Stimulated activated naive CD8-positive, alpha-beta T cell treated with anti-CD3 and anti-CD28 coated beads, Interleukin-15, amount 100 ng/mL, for 72 hours (primary cell): ENCODE data around the gene MMP25.
"Not testable (repeated sequence)": the region's sequence is repeated elsewhere in the genome, so short reads cannot be mapped to it uniquely, and the experiment has no call there.

Experiments used
- ATAC-seq: fragments of 150-1000 bp; cut with Tn5 transposase; 2 replicates; pipeline ENCODE4 v1.10.0; 2021; ENCODE audit warnings: mild to moderate bottlenecking, moderate library complexity
- DNase-seq, 2 donors: peaks; one replicate each; pipeline ENCODE4 v3.0.0; 2021 to 2022
- H3K27ac Mint-ChIP-seq, 2 donors: one replicate each; pipeline ENCODE4 v1.8.0; 2022; ENCODE audit warnings: mild to moderate bottlenecking in 2 of 2, mixed read lengths in 2 of 2, moderate library complexity in 2 of 2
- H3K27me3 Mint-ChIP-seq: one replicate; pipeline ENCODE4 v1.8.0; 2022; ENCODE audit warnings: mixed read lengths
- H3K4me1 Mint-ChIP-seq: one replicate; pipeline ENCODE4 v1.8.0; 2022; ENCODE audit warnings: mild to moderate bottlenecking, mixed read lengths
- H3K4me3 Mint-ChIP-seq, 2 donors: one replicate each; pipeline ENCODE4 v1.8.0; 2022; ENCODE audit warnings: mild to moderate bottlenecking in 2 of 2, mixed read lengths in 2 of 2, moderate library complexity in 1 of 2
- H3K9me3 Mint-ChIP-seq, 2 donors: one replicate each; pipeline ENCODE4 v1.8.0; 2022; ENCODE audit warnings: mixed read lengths in 2 of 2

Gene MMP25

GRCh38 chr16:3035972-3036725 lies 10.2 kb upstream of the MMP25 start:
- peak overlapping the region in 1 of 2 donors; percentile 26 for H3K4me3 Mint-ChIP-seq
- ATAC-seq = peak; percentile 23
- H3K9me3 Mint-ChIP-seq = no peaks in the 10 kb centered on the region
- H3K27ac Mint-ChIP-seq = no peak overlapping the region
- peaks cover 98% of the 10 kb centered on the region for H3K27me3 Mint-ChIP-seq
- DNase-seq = no peak
- H3K4me1 Mint-ChIP-seq = peaks cover 28% of the 10 kb centered on the region

DNA sequence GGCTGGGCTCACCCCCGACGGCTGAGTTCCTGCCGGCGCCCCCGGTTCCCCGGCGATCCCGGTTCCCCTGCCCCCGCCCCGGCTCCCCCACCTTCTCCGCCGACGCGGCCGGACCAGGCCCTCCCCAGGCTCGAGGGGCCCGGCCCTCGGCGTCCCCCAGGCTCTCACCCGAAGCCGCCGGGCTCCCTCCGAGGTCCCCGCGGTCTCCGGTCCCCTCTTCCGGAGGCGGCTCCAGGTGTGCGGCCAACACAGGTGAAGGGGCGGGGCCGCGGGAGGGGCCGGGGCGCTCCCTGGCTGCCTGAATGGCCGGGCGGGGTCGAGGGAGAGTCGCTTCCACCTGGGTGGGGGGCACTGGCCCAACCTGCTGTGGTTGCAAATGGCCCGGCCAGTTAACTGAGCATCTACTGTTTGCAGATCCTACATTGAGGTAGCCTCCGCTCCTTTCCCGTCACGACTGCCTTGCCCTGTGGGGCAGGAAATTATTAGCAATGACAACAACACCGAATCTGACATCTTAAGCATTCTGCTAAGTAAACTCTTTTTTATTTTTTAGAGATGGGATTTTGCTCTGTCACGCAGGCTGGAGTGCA lies 9.5 kb upstream of the MMP25 start, which contains the start of gene BICDL2:
Gene BICDL2, minus strand, starts transcription at position 219 of the 590 bp plus-strand sequence. CDS start 1,448 bp downstream, outside the sequence.
- peaks cover 97% of the 10 kb centered on the region for H3K27me3 Mint-ChIP-seq
- H3K9me3 Mint-ChIP-seq = no peaks in the 10 kb centered on the region
- no peak within 1 kb of the TSS for H3K27ac Mint-ChIP-seq
- peaks cover 26% of the 10 kb centered on the region for H3K4me1 Mint-ChIP-seq
- DNase-seq (no peak), ATAC-seq (peak; percentile 15)
- H3K4me3 Mint-ChIP-seq = peak within 1 kb of the TSS; percentile 20 to 32

- no peak overlapping the region for H3K4me3 Mint-ChIP-seq
- DNase-seq = no peak
- no peak for ATAC-seq
- H3K27ac Mint-ChIP-seq = no peak overlapping the region
- H3K4me1 Mint-ChIP-seq = peaks cover 15% of the 10 kb centered on the region
- H3K9me3 Mint-ChIP-seq = no peaks in the 10 kb centered on the region
- H3K27me3 Mint-ChIP-seq = peaks cover 97% of the 10 kb centered on the region
Measured at GRCh38 chr16:3038256-3038655, 8.1 kb upstream of the MMP25 start.

DNA sequence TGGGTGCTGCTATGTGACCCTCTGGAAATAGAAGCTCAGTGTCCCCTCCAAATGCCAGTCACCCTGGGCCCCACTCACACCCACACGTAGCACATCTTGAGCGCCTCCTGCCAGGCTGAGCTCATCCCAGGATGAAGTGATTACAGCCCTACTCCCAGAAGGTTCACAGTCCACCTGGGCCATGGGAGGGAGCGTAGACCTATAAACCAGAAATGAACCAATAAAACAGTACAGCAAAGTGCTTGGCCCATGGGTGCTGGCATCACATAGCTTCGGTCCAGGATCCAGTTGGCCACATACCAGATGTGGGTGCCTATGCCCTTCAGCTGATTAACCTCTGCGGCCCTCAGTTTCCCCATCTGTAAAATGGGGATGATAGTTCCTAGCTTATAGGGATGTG lies 7.5 kb upstream of the MMP25 start:
- DNase-seq (no peak), ATAC-seq (no peak)
- no peak overlapping the region for H3K4me3 Mint-ChIP-seq
- no peaks in the 10 kb centered on the region for H3K9me3 Mint-ChIP-seq
- H3K4me1 Mint-ChIP-seq = peaks cover 15% of the 10 kb centered on the region
- no peak overlapping the region for H3K27ac Mint-ChIP-seq
- H3K27me3 Mint-ChIP-seq = peaks cover 97% of the 10 kb centered on the region

GRCh38 chr16:3042376-3042775 lies 4.0 kb upstream of the MMP25 start:
- DNase-seq (no peak), ATAC-seq (no peak)
- Mint-ChIP-seq H3K4me3 (no peak overlapping the region), H3K9me3 (no peaks in the 10 kb centered on the region), H3K27ac (no peak overlapping the region), H3K4me1 (peaks cover 25% of the 10 kb centered on the region), H3K27me3 (peaks cover 93% of the 10 kb centered on the region)

DNA sequence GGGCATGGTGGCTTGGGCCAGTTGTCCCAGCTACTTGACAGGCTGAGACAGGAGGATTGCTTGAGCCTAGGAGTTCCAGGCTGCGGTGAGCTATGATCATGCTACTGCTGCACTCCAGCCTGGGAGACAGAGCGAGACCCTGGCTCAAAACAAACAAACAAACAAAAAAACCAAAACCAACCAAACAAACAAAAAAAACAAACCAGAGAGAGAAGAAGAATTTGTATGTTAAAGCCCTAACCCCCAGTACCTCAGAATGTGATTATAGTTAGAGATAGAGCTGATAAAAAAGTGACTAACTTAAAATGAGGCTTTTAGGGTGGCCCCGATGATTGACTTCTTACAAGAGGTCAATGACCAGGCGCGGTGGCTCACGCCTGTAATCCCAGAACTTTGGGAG lies 1.7 kb upstream of the MMP25 start:
- Mint-ChIP-seq H3K27ac (peak overlapping the region in 1 of 2 donors; percentile 46), H3K4me1 (peaks cover 36% of the 10 kb centered on the region), H3K9me3 (no peaks in the 10 kb centered on the region), H3K4me3 (peak overlapping the region; percentile 81 to 85), H3K27me3 (peaks cover 89% of the 10 kb centered on the region)
- ATAC-seq (no peak), DNase-seq (no peak)

DNA sequence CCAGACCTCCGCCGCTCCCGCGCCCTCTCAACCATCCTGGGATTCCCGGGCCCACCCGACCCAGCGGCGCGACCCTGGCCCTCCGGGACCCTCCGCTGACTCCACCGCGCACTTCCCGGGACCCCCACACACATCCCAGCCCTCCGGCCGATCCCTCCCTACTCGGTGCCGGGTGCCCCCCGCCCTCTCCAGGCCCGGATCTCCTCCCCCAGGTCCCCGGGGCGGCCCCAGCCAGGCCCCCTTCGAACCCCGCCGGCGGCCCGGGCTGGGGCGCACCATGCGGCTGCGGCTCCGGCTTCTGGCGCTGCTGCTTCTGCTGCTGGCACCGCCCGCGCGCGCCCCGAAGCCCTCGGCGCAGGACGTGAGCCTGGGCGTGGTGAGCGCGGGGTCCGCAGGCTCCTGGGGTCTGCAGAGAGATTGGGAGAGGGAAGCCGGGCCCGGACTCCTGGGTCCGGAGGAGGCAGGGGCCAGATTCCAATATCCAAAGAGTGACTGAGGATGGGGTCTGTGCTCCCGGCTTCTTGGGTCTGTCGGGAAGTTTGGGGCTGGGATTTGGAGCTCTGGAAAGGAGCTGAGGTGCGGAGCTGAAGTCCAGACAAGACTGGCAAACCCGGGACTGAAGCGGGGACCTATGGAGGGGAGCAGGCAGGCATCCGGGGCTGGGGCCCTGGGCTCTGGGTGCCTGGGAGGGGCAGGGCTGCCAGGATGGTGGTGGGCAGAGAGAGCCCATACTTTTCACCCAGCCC lies 453 bp downstream of the MMP25 start:
- peak overlapping the region in 1 of 2 donors; percentile 82 for H3K27ac Mint-ChIP-seq
- H3K9me3 Mint-ChIP-seq = no peaks in the 10 kb centered on the region
- peak overlapping the region; percentile 37 to 40 for H3K4me3 Mint-ChIP-seq

DNA sequence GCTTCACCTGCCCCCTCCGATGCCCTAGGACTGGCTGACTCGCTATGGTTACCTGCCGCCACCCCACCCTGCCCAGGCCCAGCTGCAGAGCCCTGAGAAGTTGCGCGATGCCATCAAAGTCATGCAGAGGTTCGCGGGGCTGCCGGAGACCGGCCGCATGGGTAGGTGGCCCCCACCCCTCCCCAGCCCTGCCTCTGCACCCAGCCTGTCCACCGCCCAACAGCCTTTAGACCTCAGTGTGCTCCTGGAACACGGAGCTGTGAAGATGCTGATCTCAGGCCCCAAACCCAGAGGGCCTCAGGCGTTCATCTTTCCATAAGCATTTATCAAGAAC lies 993 bp downstream of the MMP25 start:
- no peak overlapping the region for H3K27ac Mint-ChIP-seq
- no peak for DNase-seq
- peak; percentile 20 for ATAC-seq
- peak overlapping the region in 1 of 2 donors; percentile 40 for H3K4me3 Mint-ChIP-seq
- peaks cover 51% of the 10 kb centered on the region for H3K4me1 Mint-ChIP-seq
- no peaks in the 10 kb centered on the region for H3K9me3 Mint-ChIP-seq
- H3K27me3 Mint-ChIP-seq = peaks cover 64% of the 10 kb centered on the region

More for the DNA sequence above, 453 bp downstream of the MMP25 start:
- DNase-seq = no peak
- peaks cover 70% of the 10 kb centered on the region for H3K27me3 Mint-ChIP-seq
- peak; percentile 43 for ATAC-seq
- H3K4me1 Mint-ChIP-seq = peaks cover 47% of the 10 kb centered on the region

DNA sequence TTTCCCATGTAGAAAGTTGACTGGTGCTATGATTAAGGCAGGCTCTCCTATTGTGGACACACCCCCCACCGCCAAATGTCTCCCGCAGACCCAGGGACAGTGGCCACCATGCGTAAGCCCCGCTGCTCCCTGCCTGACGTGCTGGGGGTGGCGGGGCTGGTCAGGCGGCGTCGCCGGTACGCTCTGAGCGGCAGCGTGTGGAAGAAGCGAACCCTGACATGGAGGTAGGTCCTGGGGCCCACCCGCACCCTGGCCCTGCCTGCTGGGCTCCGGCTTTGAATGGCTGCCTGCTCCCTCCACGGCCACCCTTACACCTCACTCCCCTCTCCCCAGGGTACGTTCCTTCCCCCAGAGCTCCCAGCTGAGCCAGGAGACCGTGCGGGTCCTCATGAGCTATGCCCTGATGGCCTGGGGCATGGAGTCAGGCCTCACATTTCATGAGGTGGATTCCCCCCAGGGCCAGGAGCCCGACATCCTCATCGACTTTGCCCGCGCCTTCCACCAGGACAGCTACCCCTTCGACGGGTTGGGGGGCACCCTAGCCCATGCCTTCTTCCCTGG lies 3.6 kb downstream of the MMP25 start:
- ATAC-seq (no peak), DNase-seq (no peak)
- Mint-ChIP-seq H3K9me3 (no peaks in the 10 kb centered on the region), H3K27me3 (peaks cover 38% of the 10 kb centered on the region), H3K27ac (no peak overlapping the region), H3K4me3 (no peak overlapping the region), H3K4me1 (peaks cover 65% of the 10 kb centered on the region)

DNA sequence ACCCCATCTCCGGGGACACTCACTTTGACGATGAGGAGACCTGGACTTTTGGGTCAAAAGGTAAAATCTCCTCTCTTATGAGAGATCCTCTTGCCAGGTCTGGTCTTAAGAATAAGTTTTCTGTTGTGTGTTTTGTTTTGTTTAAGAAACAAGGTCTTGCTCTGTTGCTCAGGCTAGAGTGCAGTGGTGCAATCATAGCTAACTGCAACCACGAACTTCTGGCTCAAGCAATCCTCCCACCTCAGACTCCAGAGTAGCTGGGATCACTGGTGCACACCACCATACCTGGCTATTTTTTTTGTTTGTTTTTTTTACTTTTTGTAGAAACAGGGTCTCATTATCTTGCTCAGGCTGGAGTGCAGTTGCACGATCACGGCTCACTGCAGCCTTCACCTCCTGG lies 4.1 kb downstream of the MMP25 start:
- Mint-ChIP-seq H3K4me1 (peaks cover 65% of the 10 kb centered on the region), H3K27me3 (peaks cover 33% of the 10 kb centered on the region), H3K4me3 (no peak overlapping the region), H3K9me3 (no peaks in the 10 kb centered on the region), H3K27ac (peak overlapping the region in 1 of 2 donors; percentile 35)
- DNase-seq (no peak), ATAC-seq (no peak)

- no peaks in the 10 kb centered on the region for H3K9me3 Mint-ChIP-seq
- H3K4me1 Mint-ChIP-seq = peaks cover 65% of the 10 kb centered on the region
- peaks cover 28% of the 10 kb centered on the region for H3K27me3 Mint-ChIP-seq
- ATAC-seq (no peak), DNase-seq (no peak)
- no peak overlapping the region for H3K4me3 Mint-ChIP-seq
- no peak overlapping the region for H3K27ac Mint-ChIP-seq
Measured at GRCh38 chr16:3051009-3051408, 4.6 kb downstream of the MMP25 start.

GRCh38 chr16:3051494-3051893 lies 5.1 kb downstream of the MMP25 start:
- Mint-ChIP-seq H3K27ac (no peak overlapping the region), H3K4me3 (no peak overlapping the region), H3K9me3 (no peaks in the 10 kb centered on the region), H3K4me1 (peaks cover 68% of the 10 kb centered on the region), H3K27me3 (peaks cover 28% of the 10 kb centered on the region)
- DNase-seq (no peak), ATAC-seq (no peak)

GRCh38 chr16:3052571-3053329 lies 6.4 kb downstream of the MMP25 start:
- H3K9me3 Mint-ChIP-seq, H3K4me3 Mint-ChIP-seq, DNase-seq: not testable (repeated sequence)
- H3K4me1 Mint-ChIP-seq = peaks cover 75% of the 10 kb centered on the region
- H3K27ac Mint-ChIP-seq = peak overlapping the region in 1 of 2 donors; percentile 85
- ATAC-seq = peak; percentile 61
- H3K27me3 Mint-ChIP-seq = peaks cover 16% of the 10 kb centered on the region

DNA sequence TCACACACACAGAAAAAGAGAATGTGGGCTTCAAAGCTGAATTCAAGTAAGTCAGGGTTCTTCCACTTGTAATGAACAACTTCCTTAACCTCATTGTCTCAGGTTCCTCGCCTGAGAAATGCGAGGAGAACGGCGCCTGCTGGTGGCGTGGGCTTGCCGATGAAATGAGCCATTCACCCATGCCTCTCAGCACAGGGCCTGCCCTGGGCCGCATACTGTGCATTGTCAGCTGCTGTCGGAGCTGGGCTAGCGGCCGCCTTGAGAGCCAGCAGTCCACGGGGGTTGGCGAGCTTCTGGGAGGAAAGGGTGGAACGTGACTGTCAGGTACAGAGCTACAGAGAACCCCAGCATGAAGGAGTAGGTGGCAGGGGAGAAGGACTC lies 7.0 kb downstream of the MMP25 start:
- ATAC-seq = peak; percentile 21
- H3K4me3 Mint-ChIP-seq, H3K27me3 Mint-ChIP-seq, H3K9me3 Mint-ChIP-seq, DNase-seq: not testable (repeated sequence)
- peaks cover 71% of the 10 kb centered on the region for H3K4me1 Mint-ChIP-seq
- H3K27ac Mint-ChIP-seq = peak overlapping the region in 1 of 2 donors; percentile 89
